Naive thymus-derived CD4-positive, alpha-beta T cell (primary cell): ENCODE data around the gene CCM2. TPM values are rescaled to one million over a fixed set of nuclear protein-coding genes. Genes with fewer than 3 reads are reported as not detected.

Experiments used
- ATAC-seq: fragments of 150-1000 bp; cut with Tn5 transposase; 2 replicates; pipeline ENCODE4 v1.10.0; 2021; ENCODE audit warnings: mild to moderate bottlenecking, moderate library complexity
- CTCF ChIA-PET: fragments of 350-600 bp; sonication (Branson Sonifier 250); formaldehyde crosslinking; loops from one replicate; lab custom pipeline; 2021; ENCODE audit warnings: antibody characterized with exemption; lab: Charles Lee
- POLR2A ChIA-PET: fragments of 350-600 bp; sonication (Branson Sonifier 250); formaldehyde crosslinking; loops from one replicate; lab custom pipeline; 2021; ENCODE audit warnings: antibody characterized with exemption, inconsistent platforms; lab: Charles Lee
- DNase-seq, 9 donors: peaks; one replicate each; pipeline versions ENCODE4 v3.0.0 to v3.0.0-alpha.2; 2020 to 2022; ENCODE audit warnings: mixed read lengths in 1 of 9
- H3K27ac ChIP-seq: one replicate; pipeline ENCODE4 v1.7.0; 2013; ENCODE audit warnings: mild to moderate bottlenecking, low read depth, low read length, moderate library complexity
- H3K27me3 ChIP-seq, 2 donors: one replicate each; pipeline ENCODE4 v1.7.0; 2013; ENCODE audit warnings: low read length in 2 of 2, mild to moderate bottlenecking in 2 of 2, moderate library complexity in 2 of 2; ENCODE audit not compliant: control insufficient read depth in 2 of 2, insufficient read depth in 2 of 2
- H3K36me3 ChIP-seq, 3 experiments: 1 replicate in 2 of 3; 2 replicates in 1 of 3; pipeline ENCODE4 v1.7.0; 2013; ENCODE audit warnings: low read length in 3 of 3, mild to moderate bottlenecking in 3 of 3, moderate library complexity in 1 of 3; ENCODE audit not compliant: insufficient read depth in 3 of 3, control insufficient read depth in 2 of 3
- H3K4me1 ChIP-seq, 2 donors: one replicate each; pipeline ENCODE4 v1.7.0; 2013; ENCODE audit warnings: low read length in 2 of 2, mild to moderate bottlenecking in 2 of 2, moderate library complexity in 1 of 2; ENCODE audit not compliant: control insufficient read depth in 2 of 2, insufficient read depth in 2 of 2
- H3K4me3 ChIP-seq: 2 replicates; pipeline ENCODE4 v1.7.0; 2013; ENCODE audit warnings: mild to moderate bottlenecking, low read length
- H3K9me3 ChIP-seq, 3 experiments: 1 replicate in 2 of 3; 2 replicates in 1 of 3; pipeline ENCODE4 v1.7.0; 2013; ENCODE audit warnings: low read length in 3 of 3; ENCODE audit not compliant: control insufficient read depth in 2 of 3
- H3K27ac Mint-ChIP-seq, 9 donors: one replicate each; pipeline ENCODE4 v1.8.0; 2020 to 2022; ENCODE audit warnings: mixed read lengths in 9 of 9, mild to moderate bottlenecking in 8 of 9, moderate library complexity in 5 of 9, inconsistent platforms in 2 of 9
- H3K27me3 Mint-ChIP-seq, 5 donors: one replicate each; pipeline ENCODE4 v1.8.0; 2021 to 2022; ENCODE audit warnings: mixed read lengths in 5 of 5, mild to moderate bottlenecking in 1 of 5
- H3K36me3 Mint-ChIP-seq, 5 donors: one replicate each; pipeline ENCODE4 v1.8.0; 2020 to 2022; ENCODE audit warnings: mixed read lengths in 5 of 5, mild to moderate bottlenecking in 3 of 5, inconsistent platforms in 1 of 5
- H3K4me1 Mint-ChIP-seq, 7 donors: one replicate each; pipeline ENCODE4 v1.8.0; 2020 to 2022; ENCODE audit warnings: mixed read lengths in 7 of 7, mild to moderate bottlenecking in 3 of 7, inconsistent platforms in 1 of 7
- H3K4me3 Mint-ChIP-seq, 10 donors: one replicate each; pipeline ENCODE4 v1.8.0; 2020 to 2022; ENCODE audit warnings: mild to moderate bottlenecking in 10 of 10, mixed read lengths in 10 of 10, moderate library complexity in 6 of 10, inconsistent platforms in 2 of 10
- H3K9me3 Mint-ChIP-seq, 11 donors: one replicate each; pipeline ENCODE4 v1.8.0; 2020 to 2022; ENCODE audit warnings: mixed read lengths in 11 of 11, mild to moderate bottlenecking in 4 of 11, inconsistent platforms in 1 of 11, moderate library complexity in 1 of 11
- intact Hi-C, 2 donors: fragments of 100-400 bp; cut with micrococcal nuclease; formaldehyde crosslinking; loops; one replicate each; pipeline ENCODE4 v1.15.1; 2023
- polyA plus RNA-seq, 2 donors: library from polyadenylated mRNA; unstranded; fragments of 300-500 nt; fragmentation: Illumina TruSeq; gene quantifications; one replicate each; pipeline ENCODE4 v1.2.3, GENCODE V29; 2021
- total RNA-seq, 6 experiments: library from RNA in 5 of 6; stranded (reverse) in 5 of 6; gene quantifications; 1 replicate in 5 of 6; 2 replicates in 1 of 6; pipeline ENCODE4 v1.2.3 and lab custom pipeline; 2021 to 2026

The CCM2 gene
- total and polyA plus RNA-seq, 7 experiments from 2014 or later: 75.9 to 200 (median 119) TPM

DNA sequence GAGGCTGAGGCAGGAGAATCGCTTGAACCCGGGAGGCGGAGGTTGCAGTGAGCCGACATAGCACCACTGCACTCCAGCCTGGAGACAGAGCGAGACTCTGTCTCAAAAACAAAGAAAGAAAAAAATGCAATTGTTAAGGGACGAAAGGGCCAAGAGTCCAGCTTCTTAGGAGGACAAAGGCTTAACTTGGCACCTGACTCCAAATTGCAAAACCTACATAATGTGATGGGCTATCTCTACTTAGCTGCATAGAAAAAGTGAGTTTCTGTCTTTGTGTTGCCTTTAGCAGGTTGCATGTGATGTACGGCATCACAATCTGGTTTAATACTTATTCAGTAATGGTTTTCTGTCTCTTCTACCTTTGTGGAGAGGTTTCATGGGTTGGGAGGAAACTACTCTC, 12.5 kb upstream of the CCM2 start:
- peak overlapping the region; percentile 41 to 99 (median 98) for H3K27ac Mint-ChIP-seq
- peak overlapping the region; percentile 94 to 100 (median 97) for H3K4me3 Mint-ChIP-seq
- Histone ChIP-seq H3K27ac (peak overlapping the region; percentile 97), H3K9me3 (no peaks in the 10 kb centered on the region), H3K4me3 (no peak overlapping the region), H3K27me3 (no peaks in the 10 kb centered on the region), H3K4me1 (peaks cover 25 to 28% of the 10 kb centered on the region in 2 donors), H3K36me3 (peaks cover 15 to 30% (median 24%) of the 10 kb centered on the region in 3 experiments)
- CTCF ChIA-PET: interaction anchor here (0.7 to 1.1 kb wide), 3 partner anchors 10 to 14 kb away, joined by 3 to 4 read pairs (median 4); partner anchors contain the start of gene CCM2
- POLR2A ChIA-PET: interaction anchor here (1.4 to 19.9 kb wide), 2 partner anchors 10 to 13 kb away, joined by 6 to 309 read pairs; partner anchors contain the start of gene CCM2
- intact Hi-C loops: loop anchor here in 1 of 2 donors (2.0 kb wide), 1 partner anchor 497 kb away; the partner anchor contains the start of gene NUDCD3
- H3K4me1 Mint-ChIP-seq: peaks cover 24 to 62% (median 49%) of the 10 kb centered on the region in 7 donors
- DNase-seq (no peak), ATAC-seq (no peak)
- H3K36me3 Mint-ChIP-seq: peaks cover 5 to 36% (median 33%) of the 10 kb centered on the region in 5 donors
- no peaks in the 10 kb centered on the region for H3K9me3 Mint-ChIP-seq
- no peaks in the 10 kb centered on the region for H3K27me3 Mint-ChIP-seq

DNA sequence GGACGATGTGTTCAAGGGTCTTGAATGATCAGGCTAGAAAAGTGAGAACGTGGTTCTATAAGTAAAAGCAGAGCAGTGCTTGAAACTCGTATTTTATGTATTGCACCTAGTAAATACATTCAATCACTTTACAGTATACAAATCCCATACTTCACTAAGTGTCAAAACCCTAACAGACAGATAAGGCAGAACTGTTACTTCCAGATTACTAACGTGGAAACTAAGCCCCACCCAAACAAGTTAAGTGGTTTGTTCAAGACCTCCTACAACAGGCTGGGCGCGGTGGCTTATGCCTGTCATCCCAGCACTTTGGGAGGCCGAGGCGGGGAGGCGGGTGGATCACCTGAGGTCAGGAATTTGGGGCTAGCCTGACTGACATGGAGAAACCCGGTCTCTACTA, 12.0 kb upstream of the CCM2 start:
- ChIA-PET POLR2A (interaction anchor here (1.4 to 19.9 kb wide), 2 partner anchors 10 to 12 kb away, joined by 6 to 309 read pairs; partner anchors contain the start of gene CCM2), CTCF (interaction anchor here (0.7 to 1.1 kb wide), 2 partner anchors 10 to 15 kb away, joined by 3 to 4 read pairs; no protein-coding TSS in a partner anchor)
- H3K4me1 Mint-ChIP-seq: peaks cover 24 to 58% (median 46%) of the 10 kb centered on the region in 7 donors
- H3K27ac ChIP-seq: no peak overlapping the region
- H3K4me1 ChIP-seq: peaks cover 25 to 28% of the 10 kb centered on the region in 2 donors
- no peaks in the 10 kb centered on the region for H3K27me3 ChIP-seq
- peaks cover 11 to 25% (median 19%) of the 10 kb centered on the region in 3 experiments for H3K36me3 ChIP-seq
- H3K9me3 ChIP-seq: no peaks in the 10 kb centered on the region
- no peaks in the 10 kb centered on the region for H3K27me3 Mint-ChIP-seq
- H3K4me3 Mint-ChIP-seq: peak overlapping the region in 7 of 10 donors; percentile 41 to 100 (median 96)
- ATAC-seq (no peak), DNase-seq (no peak)
- peak overlapping the region; percentile 41 to 99 (median 97) for H3K27ac Mint-ChIP-seq
- no peaks in the 10 kb centered on the region for H3K9me3 Mint-ChIP-seq
- H3K36me3 Mint-ChIP-seq: peaks cover 5 to 33% (median 30%) of the 10 kb centered on the region in 5 donors
- intact Hi-C loops: loop anchor here in 1 of 2 donors (2.0 kb wide), 1 partner anchor 497 kb away; the partner anchor contains the start of gene NUDCD3
- H3K4me3 ChIP-seq: no peak overlapping the region

DNA sequence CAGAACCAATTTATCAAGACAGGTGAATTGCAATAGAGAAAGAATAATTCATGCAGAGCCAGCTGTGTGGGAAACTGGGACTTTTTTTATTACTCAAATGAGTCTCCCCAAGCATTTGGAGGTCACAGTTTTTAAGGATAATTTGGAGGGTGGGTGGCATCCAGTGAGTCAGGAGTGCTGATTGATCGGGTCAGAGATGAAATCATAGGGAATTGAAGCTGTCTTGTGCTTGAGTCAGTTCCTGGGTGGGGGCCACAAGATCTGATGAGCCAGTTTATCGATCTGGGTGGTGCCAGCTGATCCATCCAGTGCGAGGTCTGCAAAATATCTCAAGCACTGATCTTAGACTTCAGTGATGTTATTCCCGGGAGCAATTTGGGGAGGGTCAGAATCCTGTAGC, 11.3 kb upstream of the CCM2 start:
- Mint-ChIP-seq H3K27me3 (no peaks in the 10 kb centered on the region), H3K9me3 (no peaks in the 10 kb centered on the region), H3K4me1 (peaks cover 24 to 52% (median 41%) of the 10 kb centered on the region in 7 donors), H3K4me3 (peak overlapping the region in 2 of 10 donors; percentile 4 to 45), H3K36me3 (peaks cover 5 to 26% (median 25%) of the 10 kb centered on the region in 5 donors), H3K27ac (peak overlapping the region in 3 of 9 donors; percentile 15 to 78 (median 49))
- H3K4me3 ChIP-seq: no peak overlapping the region
- ATAC-seq: no peak
- peaks cover 25 to 28% of the 10 kb centered on the region in 2 donors for H3K4me1 ChIP-seq
- DNase-seq: no peak
- H3K36me3 ChIP-seq: peaks cover 7 to 18% (median 12%) of the 10 kb centered on the region in 3 experiments
- no peak overlapping the region for H3K27ac ChIP-seq
- ChIA-PET CTCF (interaction anchor here (0.6 kb wide), 1 partner anchor 45 kb away, joined by 3 read pairs; no protein-coding TSS in a partner anchor), POLR2A (interaction anchor here (1.3 to 19.9 kb wide), 3 partner anchors 8 to 11 kb away, joined by 3 to 309 read pairs (median 6); partner anchors contain the start of genes CCM2 and MYO1G)
- intact Hi-C loops: no loop called here
- no peaks in the 10 kb centered on the region for H3K9me3 ChIP-seq
- no peaks in the 10 kb centered on the region for H3K27me3 ChIP-seq

DNA sequence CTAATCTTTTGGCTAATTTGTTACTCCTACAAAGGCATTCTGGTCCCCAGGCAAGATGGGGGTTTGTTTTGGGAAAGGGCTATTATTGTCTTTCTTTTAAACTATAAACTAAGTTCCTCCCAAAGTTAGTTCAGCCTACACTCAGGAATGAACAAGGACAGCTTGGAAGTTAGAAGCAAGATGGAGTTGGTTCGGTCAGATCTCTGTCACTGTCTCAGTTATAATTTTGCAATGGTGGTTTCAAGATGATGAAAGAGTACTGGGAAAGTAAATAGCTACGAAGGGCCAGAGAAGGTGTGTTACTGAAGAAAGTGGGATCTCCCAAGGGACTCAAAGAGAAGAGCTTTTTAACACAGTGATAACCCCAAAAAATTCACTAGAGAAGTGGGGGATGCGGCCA, 10.9 kb upstream of the CCM2 start:
- DNase-seq: no peak
- Histone ChIP-seq H3K9me3 (no peaks in the 10 kb centered on the region), H3K27me3 (no peaks in the 10 kb centered on the region), H3K4me3 (no peak overlapping the region), H3K4me1 (peaks cover 25 to 28% of the 10 kb centered on the region in 2 donors), H3K36me3 (peaks cover 2 to 13% (median 8%) of the 10 kb centered on the region in 3 experiments), H3K27ac (no peak overlapping the region)
- Mint-ChIP-seq H3K4me1 (peaks cover 22 to 51% (median 37%) of the 10 kb centered on the region in 7 donors), H3K36me3 (peaks cover 5 to 22% (median 21%) of the 10 kb centered on the region in 5 donors), H3K9me3 (no peaks in the 10 kb centered on the region), H3K4me3 (no peak overlapping the region), H3K27ac (peak overlapping the region in 3 of 9 donors; percentile 9 to 78 (median 49)), H3K27me3 (no peaks in the 10 kb centered on the region)
- CTCF ChIA-PET: interaction anchor here (0.6 kb wide), 1 partner anchor 46 kb away, joined by 3 read pairs; no protein-coding TSS in a partner anchor
- POLR2A ChIA-PET: interaction anchor here (1.3 to 19.9 kb wide), 3 partner anchors 8 to 11 kb away, joined by 3 to 309 read pairs (median 6); partner anchors contain the start of genes CCM2 and MYO1G
- intact Hi-C loops: no loop called here
- ATAC-seq: no peak

DNA sequence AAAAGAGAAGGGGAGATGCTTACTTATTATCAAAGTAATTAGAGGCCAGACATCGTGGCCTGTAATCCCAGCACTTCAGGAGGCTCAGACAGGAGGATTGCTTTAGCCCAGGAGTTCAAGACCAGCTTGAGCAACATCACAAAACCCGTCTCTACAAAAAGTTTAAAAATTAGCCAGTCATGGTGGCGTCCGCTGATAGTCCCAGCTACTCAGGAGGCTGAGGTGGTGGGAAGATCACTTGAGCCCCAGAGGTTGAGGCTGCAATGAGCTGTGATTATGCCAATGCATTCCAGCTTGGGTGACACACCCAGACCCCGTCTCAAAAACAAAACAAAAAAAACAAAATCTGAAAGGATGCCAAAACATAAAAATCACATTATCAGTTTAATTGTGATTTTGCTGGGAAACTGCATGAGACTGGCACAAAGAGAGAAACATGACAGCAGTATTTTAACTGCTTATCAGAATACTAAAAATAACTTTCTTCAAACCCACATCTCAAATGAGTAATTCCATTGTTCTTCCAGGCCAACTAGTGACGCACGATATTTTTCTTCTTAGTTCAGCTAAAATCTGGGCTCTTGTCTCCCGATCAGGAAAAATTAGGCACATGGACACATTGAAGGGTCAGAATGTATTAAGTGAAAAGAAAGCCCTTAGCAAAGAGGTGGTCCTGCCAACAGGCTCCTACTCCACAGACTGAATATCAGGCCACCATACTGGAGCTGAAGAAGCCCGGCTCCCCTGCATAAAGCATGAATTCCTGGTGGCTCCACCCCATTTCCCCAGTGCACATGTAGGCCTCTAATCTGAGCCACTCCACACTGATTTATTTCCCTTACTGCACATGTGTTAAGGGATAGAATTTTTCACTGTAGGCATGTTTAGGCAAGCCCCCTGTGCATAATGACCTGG, 9.6 kb upstream of the CCM2 start:
- Histone ChIP-seq H3K36me3 (peaks cover 0 to under 1% (median 0%) of the 10 kb centered on the region in 3 experiments), H3K27me3 (no peaks in the 10 kb centered on the region), H3K4me3 (no peak overlapping the region), H3K9me3 (no peaks in the 10 kb centered on the region), H3K27ac (no peak overlapping the region), H3K4me1 (peaks cover 23 to 25% of the 10 kb centered on the region in 2 donors)
- no peak for ATAC-seq
- POLR2A ChIA-PET: interaction anchor here (0.9 to 19.9 kb wide), 5 partner anchors 10 to 384 kb away, joined by 3 to 309 read pairs (median 3); partner anchors contain the start of genes CCM2 and OGDH
- H3K27ac Mint-ChIP-seq: peak overlapping the region in 2 of 9 donors; percentile 18 to 67
- no peaks in the 10 kb centered on the region for H3K27me3 Mint-ChIP-seq
- H3K4me3 Mint-ChIP-seq: no peak overlapping the region
- H3K9me3 Mint-ChIP-seq: no peaks in the 10 kb centered on the region
- CTCF ChIA-PET: interaction anchor here (0.7 kb wide), 1 partner anchor 21 kb away, joined by 5 read pairs; no protein-coding TSS in a partner anchor
- intact Hi-C loops: no loop called here
- H3K36me3 Mint-ChIP-seq: peaks cover 0 to 11% (median 9%) of the 10 kb centered on the region in 5 donors
- no peak for DNase-seq
- peaks cover 14 to 51% (median 37%) of the 10 kb centered on the region in 7 donors for H3K4me1 Mint-ChIP-seq
